ENCODE measurements around the gene MOCS3.

The MOCS3 gene

DNA sequence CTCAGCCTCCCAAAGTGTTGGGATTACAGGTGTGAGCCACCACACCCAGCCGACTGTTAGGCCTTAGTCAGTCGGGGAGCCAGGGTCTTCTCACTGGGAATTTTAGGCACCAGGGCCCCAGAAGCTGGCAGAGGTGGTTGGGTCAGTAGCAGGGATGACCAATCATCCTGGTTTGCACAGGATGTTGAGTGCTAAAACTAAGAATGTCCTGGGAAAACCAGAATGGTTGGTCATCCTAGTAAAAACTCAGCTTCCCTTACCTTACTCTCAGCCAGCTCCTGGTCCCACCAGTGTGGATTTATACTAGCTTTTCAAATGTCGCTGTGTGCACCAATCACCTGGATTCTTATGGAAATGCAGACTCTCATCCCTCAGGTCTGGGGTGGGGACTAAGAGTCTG lies 32.5 kb downstream of the MOCS3 start:
- H3K36me3 ChIP-seq (ENCODE audit: insufficient read depth, low read length) = no peaks in the 10 kb centered on the region
- no peak overlapping the region for H3K9ac ChIP-seq (ENCODE audit: low read length)
- no peak overlapping the region for H3K27ac ChIP-seq (ENCODE audit: low read depth, low read length)
- H3K9me3 ChIP-seq (ENCODE audit: low read length) = no peaks in the 10 kb centered on the region
- no peaks in the 10 kb centered on the region for H3K4me1 ChIP-seq (ENCODE audit: insufficient read depth, low read length)
- H3K27me3 ChIP-seq (ENCODE audit: control insufficient read depth in 1 of 2, insufficient read depth in 2 of 2, low read length in 2 of 2) = peaks cover 7 to 15% of the 10 kb centered on the region in 2 donors
- no peak overlapping the region for H3K4me3 ChIP-seq (ENCODE audit: low read depth in 1 of 2, low read length in 2 of 2)

DNA sequence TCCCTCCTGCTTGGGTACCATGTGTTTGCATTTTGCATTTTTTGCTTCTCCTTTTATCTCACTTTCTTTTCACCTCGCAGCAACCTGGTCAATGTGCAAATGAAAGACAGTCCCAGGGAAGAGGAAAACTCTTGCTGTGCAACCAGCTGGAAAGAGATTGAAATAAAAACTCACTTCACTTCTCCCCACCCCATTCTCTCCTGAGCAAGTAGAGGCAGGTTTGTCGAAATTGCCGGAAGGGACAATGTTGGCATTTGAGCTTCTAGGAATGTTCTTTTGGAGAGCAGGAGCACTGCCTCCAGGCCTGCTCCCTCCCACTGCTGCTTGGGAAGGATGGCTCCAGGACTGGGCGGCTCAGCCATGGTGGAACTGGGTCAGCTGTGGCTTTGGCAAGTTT lies 33.7 kb downstream of the MOCS3 start:
- no peak overlapping the region for H3K27ac ChIP-seq (ENCODE audit: low read depth, low read length)
- no peak overlapping the region for H3K4me3 ChIP-seq (ENCODE audit: low read depth in 1 of 2, low read length in 2 of 2)
- H3K9ac ChIP-seq (ENCODE audit: low read length) = no peak overlapping the region
- no peaks in the 10 kb centered on the region for H3K9me3 ChIP-seq (ENCODE audit: low read length)
- no peaks in the 10 kb centered on the region for H3K4me1 ChIP-seq (ENCODE audit: insufficient read depth, low read length)
- no peaks in the 10 kb centered on the region for H3K36me3 ChIP-seq (ENCODE audit: insufficient read depth, low read length)
- peaks cover 0 to 5% of the 10 kb centered on the region in 2 donors for H3K27me3 ChIP-seq (ENCODE audit: control insufficient read depth in 1 of 2, insufficient read depth in 2 of 2, low read length in 2 of 2)

DNA sequence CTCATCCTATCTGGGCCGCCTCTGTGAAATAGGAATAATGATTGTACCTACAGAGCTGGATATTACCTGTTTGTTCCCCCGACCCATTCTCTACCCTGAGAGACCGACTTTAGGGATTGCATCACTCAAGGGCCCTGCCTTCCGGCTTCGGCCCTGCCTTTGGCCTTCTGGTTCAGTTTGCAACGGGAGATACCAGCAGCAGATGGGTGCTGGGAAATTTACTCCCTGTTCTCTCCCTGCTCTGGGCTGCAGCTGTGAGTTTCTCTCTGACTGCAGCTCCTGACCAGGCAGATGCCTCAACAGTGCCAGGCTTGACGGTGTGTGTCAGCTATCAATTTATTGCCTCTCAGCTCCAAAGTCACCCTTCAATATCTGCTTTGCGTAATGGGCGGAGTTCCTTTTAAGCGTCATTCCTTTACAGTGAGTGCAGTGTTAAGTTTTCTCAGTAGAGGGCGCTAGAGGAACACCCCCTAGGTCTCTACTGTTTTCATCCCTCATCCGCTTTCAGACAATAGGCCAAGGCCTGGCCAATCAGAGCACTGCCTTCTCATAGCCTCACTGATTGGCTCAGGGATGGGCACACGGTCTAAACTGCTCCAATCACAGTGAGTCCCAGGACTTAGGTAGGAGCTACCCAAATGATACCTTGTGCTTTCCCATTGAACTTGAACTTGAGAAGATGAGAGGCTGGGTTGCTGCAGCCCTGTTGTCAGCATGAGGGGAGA lies 34.3 kb downstream of the MOCS3 start:
- Histone ChIP-seq H3K9ac (ENCODE audit: low read length) (no peak overlapping the region), H3K4me3 (ENCODE audit: low read depth in 1 of 2, low read length in 2 of 2) (no peak overlapping the region), H3K27ac (ENCODE audit: low read depth, low read length) (no peak overlapping the region), H3K9me3 (ENCODE audit: low read length) (no peaks in the 10 kb centered on the region), H3K4me1 (ENCODE audit: insufficient read depth, low read length) (no peaks in the 10 kb centered on the region), H3K27me3 (ENCODE audit: control insufficient read depth in 1 of 2, insufficient read depth in 2 of 2, low read length in 2 of 2) (peaks cover 0 to 4% of the 10 kb centered on the region in 2 donors), H3K36me3 (ENCODE audit: insufficient read depth, low read length) (no peaks in the 10 kb centered on the region)

GRCh38 chr20:50993876-50994275 lies 35.3 kb downstream of the MOCS3 start:
- Histone ChIP-seq H3K9ac (ENCODE audit: low read length) (no peak overlapping the region), H3K27me3 (ENCODE audit: control insufficient read depth in 1 of 2, insufficient read depth in 2 of 2, low read length in 2 of 2) (peaks cover 0 to 4% of the 10 kb centered on the region in 2 donors), H3K4me3 (ENCODE audit: low read depth in 1 of 2, low read length in 2 of 2) (no peak overlapping the region), H3K27ac (ENCODE audit: low read depth, low read length) (no peak overlapping the region), H3K9me3 (ENCODE audit: low read length) (no peaks in the 10 kb centered on the region), H3K36me3 (ENCODE audit: insufficient read depth, low read length) (no peaks in the 10 kb centered on the region), H3K4me1 (ENCODE audit: insufficient read depth, low read length) (no peaks in the 10 kb centered on the region)

DNA sequence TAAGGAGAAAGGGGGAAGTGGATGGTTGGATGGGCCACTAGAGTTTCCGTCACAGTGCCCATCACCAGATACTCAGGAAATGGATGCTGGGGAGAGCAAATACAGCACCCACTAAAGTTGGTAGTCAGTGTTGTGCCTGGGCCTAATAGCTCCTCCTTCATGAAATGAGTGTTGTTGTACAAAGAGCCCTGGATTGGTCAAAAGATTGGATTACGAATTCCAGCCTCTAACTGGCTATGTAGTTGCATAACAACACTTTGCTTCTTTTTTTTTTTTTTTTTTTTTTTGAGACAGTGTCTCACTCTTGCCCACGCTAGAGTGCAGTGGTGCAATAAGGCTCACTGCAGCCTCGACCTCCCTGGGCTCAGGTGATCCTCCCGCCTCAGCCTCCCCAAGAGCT lies 36.9 kb downstream of the MOCS3 start:
- H3K4me3 ChIP-seq (ENCODE audit: low read depth in 1 of 2, low read length in 2 of 2) = no peak overlapping the region
- H3K9ac ChIP-seq (ENCODE audit: low read length) = no peak overlapping the region
- H3K4me1 ChIP-seq (ENCODE audit: insufficient read depth, low read length) = no peaks in the 10 kb centered on the region
- no peaks in the 10 kb centered on the region for H3K9me3 ChIP-seq (ENCODE audit: low read length)
- H3K36me3 ChIP-seq (ENCODE audit: insufficient read depth, low read length) = no peaks in the 10 kb centered on the region
- peaks cover 0 to 4% of the 10 kb centered on the region in 2 donors for H3K27me3 ChIP-seq (ENCODE audit: control insufficient read depth in 1 of 2, insufficient read depth in 2 of 2, low read length in 2 of 2)
- H3K27ac ChIP-seq (ENCODE audit: low read depth, low read length) = no peak overlapping the region

DNA sequence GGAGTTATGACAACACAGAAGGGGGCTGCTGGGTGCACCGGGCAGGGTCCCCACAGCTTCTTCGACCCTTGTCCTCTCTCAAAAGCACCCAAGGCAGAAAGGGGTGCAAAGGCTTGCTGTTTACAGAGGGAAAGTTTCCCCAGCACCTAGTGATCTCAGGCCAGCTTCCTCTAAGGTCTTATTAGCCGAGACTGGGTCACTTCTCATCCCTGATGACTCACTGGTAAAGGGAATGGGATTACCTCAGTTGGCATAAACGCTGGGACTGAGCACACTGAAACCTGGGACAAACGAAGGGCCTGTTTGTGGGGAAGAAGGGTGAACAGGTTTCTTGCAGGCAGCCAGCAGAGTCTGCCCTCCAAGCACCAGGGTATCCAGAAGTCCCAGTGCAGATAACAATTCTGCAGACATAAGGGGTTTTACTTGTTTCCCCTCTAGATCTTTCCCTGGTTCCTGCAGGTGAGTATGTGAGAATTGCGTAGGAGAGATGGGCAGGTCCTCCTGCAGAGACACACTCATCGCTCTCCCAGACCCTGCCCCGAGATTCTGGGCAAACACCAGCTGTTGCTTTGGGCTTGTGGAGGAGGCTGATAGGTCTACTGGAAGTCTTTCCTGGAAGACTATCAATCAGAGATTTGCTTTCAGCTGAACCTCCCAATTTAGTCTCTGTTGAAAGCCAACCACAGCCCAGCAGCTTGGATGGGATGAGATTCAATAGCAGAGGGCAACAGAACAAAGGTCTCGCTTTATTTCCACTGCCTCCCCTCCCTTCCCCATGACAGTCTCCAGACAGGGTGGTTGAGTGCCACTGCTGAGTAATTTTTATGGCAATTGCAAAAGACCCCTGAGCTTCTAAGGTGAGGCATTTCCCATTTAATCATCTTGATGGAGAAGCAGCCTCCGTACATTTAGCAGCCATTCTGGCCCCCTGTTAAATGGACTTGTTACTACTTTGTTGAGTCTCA lies 38.6 kb downstream of the MOCS3 start:
- Histone ChIP-seq H3K4me1 (ENCODE audit: insufficient read depth, low read length) (no peaks in the 10 kb centered on the region), H3K9ac (ENCODE audit: low read length) (no peak overlapping the region), H3K9me3 (ENCODE audit: low read length) (no peaks in the 10 kb centered on the region), H3K27me3 (ENCODE audit: control insufficient read depth in 1 of 2, insufficient read depth in 2 of 2, low read length in 2 of 2) (peaks cover 0 to 4% of the 10 kb centered on the region in 2 donors), H3K36me3 (ENCODE audit: insufficient read depth, low read length) (no peaks in the 10 kb centered on the region), H3K4me3 (ENCODE audit: low read depth in 1 of 2, low read length in 2 of 2) (no peak overlapping the region), H3K27ac (ENCODE audit: low read depth, low read length) (no peak overlapping the region)

DNA sequence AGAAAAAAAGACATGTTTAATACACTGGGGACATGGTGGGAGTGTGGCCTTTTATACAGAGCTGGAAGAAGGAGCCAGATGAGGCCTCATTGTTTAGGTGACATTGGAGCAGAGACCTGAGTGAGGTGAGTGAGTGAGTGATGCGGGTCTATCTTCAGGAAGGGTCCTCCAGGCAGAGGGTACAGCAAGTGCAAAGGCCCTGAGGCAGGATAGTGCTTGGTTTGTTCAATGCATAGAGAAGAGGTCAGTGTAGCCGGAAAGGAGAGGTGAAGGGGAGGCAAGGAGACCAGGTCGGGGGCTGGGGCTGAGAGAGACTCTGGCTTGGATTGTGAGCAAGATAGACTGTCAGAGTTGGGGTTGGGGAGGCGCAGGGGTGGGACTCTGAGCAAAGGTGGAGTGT lies 40.7 kb downstream of the MOCS3 start:
- H3K9ac ChIP-seq (ENCODE audit: low read length) = no peak overlapping the region
- H3K4me3 ChIP-seq (ENCODE audit: low read depth in 1 of 2, low read length in 2 of 2) = no peak overlapping the region
- no peaks in the 10 kb centered on the region for H3K4me1 ChIP-seq (ENCODE audit: insufficient read depth, low read length)
- H3K27me3 ChIP-seq (ENCODE audit: control insufficient read depth in 1 of 2, insufficient read depth in 2 of 2, low read length in 2 of 2) = no peaks in the 10 kb centered on the region
- H3K9me3 ChIP-seq (ENCODE audit: low read length) = no peaks in the 10 kb centered on the region
- H3K36me3 ChIP-seq (ENCODE audit: insufficient read depth, low read length) = no peaks in the 10 kb centered on the region
- no peak overlapping the region for H3K27ac ChIP-seq (ENCODE audit: low read depth, low read length)

GRCh38 chr20:51001430-51002265 lies 43.0 kb downstream of the MOCS3 start:
- H3K4me3 ChIP-seq (ENCODE audit: low read depth in 1 of 2, low read length in 2 of 2) = no peak overlapping the region
- H3K27me3 ChIP-seq (ENCODE audit: control insufficient read depth in 1 of 2, insufficient read depth in 2 of 2, low read length in 2 of 2) = no peaks in the 10 kb centered on the region
- H3K27ac ChIP-seq (ENCODE audit: low read depth, low read length) = no peak overlapping the region
- no peaks in the 10 kb centered on the region for H3K9me3 ChIP-seq (ENCODE audit: low read length)
- H3K4me1 ChIP-seq (ENCODE audit: insufficient read depth, low read length) = no peaks in the 10 kb centered on the region
- H3K36me3 ChIP-seq (ENCODE audit: insufficient read depth, low read length) = no peaks in the 10 kb centered on the region
- H3K9ac ChIP-seq (ENCODE audit: low read length) = no peak overlapping the region

DNA sequence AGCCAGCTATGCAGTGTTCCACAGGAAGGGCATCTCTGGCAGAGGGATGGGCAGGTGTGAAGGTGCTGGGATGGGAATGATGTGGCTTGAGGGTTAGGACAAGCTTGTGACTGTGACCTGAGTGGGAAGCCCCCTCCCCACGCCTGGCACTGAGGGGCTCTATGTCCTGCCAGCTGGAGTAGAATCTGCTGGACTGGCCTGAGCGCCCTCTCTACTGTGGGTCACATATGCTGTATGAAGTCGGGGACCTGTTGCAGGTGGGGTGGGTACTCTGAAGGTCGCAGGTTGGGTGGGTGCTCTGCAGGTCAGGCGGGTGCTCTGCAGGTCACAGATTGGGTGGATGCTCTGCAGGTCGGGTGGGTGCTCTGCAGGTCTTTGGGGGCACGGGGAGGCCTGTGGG lies 44.0 kb downstream of the MOCS3 start:
- Histone ChIP-seq H3K27ac (ENCODE audit: low read depth, low read length) (no peak overlapping the region), H3K27me3 (ENCODE audit: control insufficient read depth in 1 of 2, insufficient read depth in 2 of 2, low read length in 2 of 2) (no peaks in the 10 kb centered on the region), H3K9ac (ENCODE audit: low read length) (no peak overlapping the region), H3K4me3 (ENCODE audit: low read depth in 1 of 2, low read length in 2 of 2) (no peak overlapping the region), H3K36me3 (ENCODE audit: insufficient read depth, low read length) (no peaks in the 10 kb centered on the region), H3K9me3 (ENCODE audit: low read length) (no peaks in the 10 kb centered on the region), H3K4me1 (ENCODE audit: insufficient read depth, low read length) (no peaks in the 10 kb centered on the region)

GRCh38 chr20:51003753-51004152 lies 45.1 kb downstream of the MOCS3 start:
- Histone ChIP-seq H3K9me3 (ENCODE audit: low read length) (no peaks in the 10 kb centered on the region), H3K27ac (ENCODE audit: low read depth, low read length) (no peak overlapping the region), H3K9ac (ENCODE audit: low read length) (no peak overlapping the region), H3K36me3 (ENCODE audit: insufficient read depth, low read length) (no peaks in the 10 kb centered on the region), H3K27me3 (ENCODE audit: control insufficient read depth in 1 of 2, insufficient read depth in 2 of 2, low read length in 2 of 2) (no peaks in the 10 kb centered on the region), H3K4me3 (ENCODE audit: low read depth in 1 of 2, low read length in 2 of 2) (no peak overlapping the region), H3K4me1 (ENCODE audit: insufficient read depth, low read length) (no peaks in the 10 kb centered on the region)

DNA sequence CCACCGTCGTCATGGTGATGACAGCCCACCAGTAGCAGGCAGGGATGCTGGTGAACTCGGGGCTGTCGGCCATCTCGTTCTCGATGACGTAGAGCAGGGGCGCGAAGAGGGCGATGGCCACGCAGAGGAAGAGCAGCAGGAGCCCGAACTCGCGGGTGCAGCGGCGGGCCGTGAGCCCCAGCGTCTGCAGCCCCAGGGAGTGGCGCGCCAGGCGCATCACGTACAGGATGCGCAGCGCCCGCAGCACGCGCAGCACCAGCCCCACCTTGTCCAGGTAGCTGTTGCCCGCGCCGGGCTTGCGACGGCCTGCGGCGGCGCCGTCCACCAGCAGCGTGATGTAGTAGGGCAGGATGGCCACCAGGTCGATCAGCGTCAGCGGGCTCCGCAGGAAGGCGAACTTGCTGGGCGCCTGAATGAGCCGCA lies 45.7 kb downstream of the MOCS3 start:
- Histone ChIP-seq H3K27ac (ENCODE audit: low read depth, low read length) (no peak overlapping the region), H3K36me3 (ENCODE audit: insufficient read depth, low read length) (no peaks in the 10 kb centered on the region), H3K27me3 (ENCODE audit: control insufficient read depth in 1 of 2, insufficient read depth in 2 of 2, low read length in 2 of 2) (no peaks in the 10 kb centered on the region), H3K9ac (ENCODE audit: low read length) (no peak overlapping the region), H3K4me3 (ENCODE audit: low read depth in 1 of 2, low read length in 2 of 2) (no peak overlapping the region), H3K4me1 (ENCODE audit: insufficient read depth, low read length) (no peaks in the 10 kb centered on the region), H3K9me3 (ENCODE audit: low read length) (no peaks in the 10 kb centered on the region)
